Liver (tissue), 9 donors: Measurements from ENCODE around the gene PALLD. TPM values are rescaled to one million over a fixed set of nuclear protein-coding genes. Genes with fewer than 3 reads are reported as not detected.

Experiments
- DNase-seq: peaks from one replicate; pipeline ENCODE4 v3.0.0-alpha.2; 2017; ENCODE audit warnings: low spot score
- H3K27ac ChIP-seq, 2 donors: one replicate each; pipeline ENCODE4 v1.7.0; 2013; ENCODE audit warnings: inconsistent platforms in 2 of 2, low read length in 2 of 2, control low read depth in 1 of 2, low read depth in 1 of 2, mild to moderate bottlenecking in 1 of 2
- H3K27me3 ChIP-seq, 4 donors: one replicate each; pipeline versions ENCODE4 v1.6.1 to v1.7.0; 2013; ENCODE audit warnings: low read length in 3 of 4, inconsistent platforms in 1 of 4, mild to moderate bottlenecking in 1 of 4, moderate library complexity in 1 of 4; ENCODE audit not compliant: control insufficient read depth in 4 of 4, insufficient read depth in 4 of 4
- H3K36me3 ChIP-seq, 4 donors: one replicate each; pipeline versions ENCODE4 v1.6.1 to v1.7.0; 2013; ENCODE audit warnings: low read length in 3 of 4, mild to moderate bottlenecking in 3 of 4, low read depth in 1 of 4, moderate library complexity in 1 of 4; ENCODE audit not compliant: control insufficient read depth in 4 of 4, insufficient read depth in 3 of 4
- H3K4me1 ChIP-seq, 4 donors: one replicate each; pipeline versions ENCODE4 v1.6.1 to v1.7.0; 2013; ENCODE audit warnings: low read length in 3 of 4, mild to moderate bottlenecking in 3 of 4, moderate library complexity in 1 of 4; ENCODE audit not compliant: control insufficient read depth in 4 of 4, insufficient read depth in 4 of 4
- H3K4me3 ChIP-seq, 3 donors: one replicate each; pipeline versions ENCODE4 v1.6.1 to v1.7.0; 2013; ENCODE audit warnings: low read length in 3 of 3, control low read depth in 1 of 3, low read depth in 1 of 3, mild to moderate bottlenecking in 1 of 3
- H3K9ac ChIP-seq, 2 donors: one replicate each; pipeline ENCODE4 v1.7.0; 2013; ENCODE audit warnings: low read length in 2 of 2, mild to moderate bottlenecking in 2 of 2, moderate library complexity in 2 of 2, control low read depth in 1 of 2, low read depth in 1 of 2
- H3K9me3 ChIP-seq, 4 donors: one replicate each; pipeline versions ENCODE4 v1.6.1 to v1.7.0; 2013; ENCODE audit warnings: low read length in 3 of 4; ENCODE audit not compliant: control insufficient read depth in 4 of 4
- CTCF ChIP-seq: fragments of 150-350 bp; IDR thresholded peaks from 2 replicates; pipeline ENCODE4 v1.5.1; 2017; ENCODE audit warnings: improper control_type of control experiment, low read depth, low read length; ENCODE audit not compliant: missing input control
- EGR1 ChIP-seq, 2 donors: IDR thresholded peaks; 2 replicates each; pipeline ENCODE4 v1.6.1; 2016 to 2018; ENCODE audit warnings: antibody characterized with exemption in 2 of 2, low read depth in 2 of 2
- FOXA1 ChIP-seq: IDR thresholded peaks from 2 replicates; pipeline ENCODE4 v1.6.1; 2016; ENCODE audit warnings: antibody characterized with exemption
- FOXA2 ChIP-seq: IDR thresholded peaks from 2 replicates; pipeline ENCODE4 v1.6.1; 2016; ENCODE audit warnings: antibody characterized with exemption
- GABPA ChIP-seq, 2 donors: IDR thresholded peaks in 1 of 2; conservative IDR thresholded peaks in 1 of 2; 2 replicates each; pipeline ENCODE4 v1.6.1; 2016; ENCODE audit warnings: antibody characterized with exemption in 2 of 2, mild to moderate bottlenecking in 1 of 2, moderate library complexity in 1 of 2
- HNF4A ChIP-seq, 2 donors: conservative IDR thresholded peaks; 2 replicates each; pipeline ENCODE4 v1.6.1; 2016; ENCODE audit warnings: antibody characterized with exemption in 2 of 2, mild to moderate bottlenecking in 2 of 2
- HNF4G ChIP-seq: IDR thresholded peaks from 2 replicates; pipeline ENCODE4 v1.6.1; 2016; ENCODE audit warnings: antibody characterized with exemption
- JUND ChIP-seq, 2 donors: IDR thresholded peaks; 2 replicates each; pipeline ENCODE4 v1.6.1; 2016; ENCODE audit warnings: antibody characterized with exemption in 2 of 2
- MAX ChIP-seq: IDR thresholded peaks from 2 replicates; pipeline ENCODE4 v1.6.1; 2016; ENCODE audit warnings: antibody characterized with exemption
- NR2F2 ChIP-seq: IDR thresholded peaks from 2 replicates; pipeline ENCODE4 v1.6.1; 2016; ENCODE audit warnings: antibody characterized with exemption
- RAD21 ChIP-seq, 2 donors: IDR thresholded peaks; 2 replicates each; pipeline ENCODE4 v1.6.1; 2016; ENCODE audit warnings: antibody characterized with exemption in 2 of 2, mild to moderate bottlenecking in 2 of 2
- REST ChIP-seq: IDR thresholded peaks from 2 replicates; pipeline ENCODE4 v1.6.1; 2016; ENCODE audit warnings: antibody characterized with exemption, mild to moderate bottlenecking
- RXRA ChIP-seq, 2 donors: IDR thresholded peaks; 2 replicates each; pipeline ENCODE4 v1.6.1; 2017 to 2018; ENCODE audit warnings: antibody characterized with exemption in 2 of 2, mild to moderate bottlenecking in 1 of 2
- SP1 ChIP-seq: IDR thresholded peaks from 2 replicates; pipeline ENCODE4 v1.6.1; 2018; ENCODE audit warnings: antibody characterized with exemption, mild to moderate bottlenecking
- TAF1 ChIP-seq: conservative IDR thresholded peaks from 2 replicates; pipeline ENCODE4 v1.6.1; 2016; ENCODE audit warnings: antibody characterized with exemption, mild to moderate bottlenecking
- YY1 ChIP-seq: IDR thresholded peaks from 2 replicates; pipeline ENCODE4 v1.6.1; 2016; ENCODE audit warnings: antibody characterized with exemption, mild to moderate bottlenecking
- ZBTB33 ChIP-seq: IDR thresholded peaks from 2 replicates; pipeline ENCODE4 v1.6.1; 2016; ENCODE audit warnings: antibody characterized with exemption
- WGBS: extraction: QIAGEN DNeasy Blood & Tissue Kit; methylation state at CpG from one replicate; pipeline ENCODE4 v1.1.7; 2013; 5-methylcytosine and 5-hydroxymethylcytosine counted together
- polyA plus RNA-seq, 2 donors: library from polyadenylated mRNA; stranded (reverse) in 1 of 2; unstranded in 1 of 2; fragments of 200-250 nt in 1 of 2; fragments of >200 nt in 1 of 2; fragmentation: Nextera tagmentation in 1 of 2; extraction: Ambion mirVana in 1 of 2; gene quantifications; one replicate each; pipeline versions ENCODE4 v1.2.1 to v1.2.3, GENCODE V29; 2013 to 2015
- total RNA-seq, 2 donors: library from RNA; depleted of rRNA; stranded (reverse); fragments of >200 nt; gene quantifications; one replicate each; pipeline ENCODE4 v1.2.3, GENCODE V29; 2014
- donor health status: healthy.
- donor health status: healthy.
- donor health status: healthy.
- donor health status: healthy.
- donor health status: healthy.

PALLD gene
- total and polyA plus RNA-seq, 4 donors, result 9.0 to 26.3 (median 14.7) TPM

GRCh38 chr4:168592676-168593075, 95.8 kb downstream of the PALLD start (continued):
- no peak for TF ChIP-seq JUND (IDR thresholded peaks at IDR 0.05)

- H3K4me3 ChIP-seq, result no peak overlapping the region
- H3K27ac ChIP-seq, result no peak overlapping the region
- H3K36me3 ChIP-seq, result no peaks in the 10 kb centered on the region
- no peaks in the 10 kb centered on the region for H3K9me3 ChIP-seq
- no peak for TF ChIP-seq EGR1 (IDR thresholded peaks at IDR 0.05; ENCODE audit: low read depth in 2 of 2)
- no peak for DNase-seq
- no peak overlapping the region for H3K9ac ChIP-seq
- H3K4me1 ChIP-seq, result no peaks in the 10 kb centered on the region
- 69% methylated on average over 4 of the region's 4 CpGs for WGBS
- H3K27me3 ChIP-seq, result no peaks in the 10 kb centered on the region
Observed at GRCh38 chr4:168593399-168593798, 96.5 kb downstream of the PALLD start.

- Histone ChIP-seq H3K36me3 (no peaks in the 10 kb centered on the region), H3K9ac (no peak overlapping the region), H3K27ac (no peak overlapping the region), H3K4me3 (no peak overlapping the region), H3K9me3 (no peaks in the 10 kb centered on the region), H3K27me3 (no peaks in the 10 kb centered on the region), H3K4me1 (no peaks in the 10 kb centered on the region)
- TF ChIP-seq REST (no peak), EGR1 (IDR thresholded peaks at IDR 0.05; ENCODE audit: low read depth in 2 of 2) (no peak), JUND (IDR thresholded peaks at IDR 0.05) (no peak), YY1 (no peak), CTCF (no peak), FOXA2 (no peak), FOXA1 (no peak), HNF4G (no peak), SP1 (no peak), NR2F2 (no peak), HNF4A (conservative IDR thresholded peaks at IDR 0.05) (no peak), MAX (no peak), RXRA (IDR thresholded peaks at IDR 0.05) (no peak), GABPA (IDR thresholded peaks at IDR 0.05 in 1 of 2, conservative IDR thresholded peaks at IDR 0.05 in 1 of 2) (no peak), RAD21 (IDR thresholded peaks at IDR 0.05) (no peak), ZBTB33 (no peak), TAF1 (no peak)
- DNase-seq, result no peak
- 90% methylated on average over 5 of the region's 5 CpGs for WGBS
Observed at GRCh38 chr4:168594121-168594520, 97.3 kb downstream of the PALLD start.
